RCC 7860 (cell line): ENCODE measurements around the gene DERL2.

Source experiments
- DNase-seq: peaks from one replicate; pipeline ENCODE4 v3.0.0-alpha.2; 2015; ENCODE audit warnings: low spot score
- FAIRE-seq: peaks from 2 replicates; lab custom pipeline; 2012; peaks lifted over from hg19 to GRCh38; lab: Jason Lieb, UNC

DERL2 gene

GRCh38 chr17:5485270-5486205 is at the start of gene DERL2:
Gene DERL2, minus strand, starts transcription at chr17:5486178. Its CDS starts 17 bp downstream, at chr17:5486161.
- DNase-seq (peak; percentile 35), FAIRE-seq (no peak)

DNA sequence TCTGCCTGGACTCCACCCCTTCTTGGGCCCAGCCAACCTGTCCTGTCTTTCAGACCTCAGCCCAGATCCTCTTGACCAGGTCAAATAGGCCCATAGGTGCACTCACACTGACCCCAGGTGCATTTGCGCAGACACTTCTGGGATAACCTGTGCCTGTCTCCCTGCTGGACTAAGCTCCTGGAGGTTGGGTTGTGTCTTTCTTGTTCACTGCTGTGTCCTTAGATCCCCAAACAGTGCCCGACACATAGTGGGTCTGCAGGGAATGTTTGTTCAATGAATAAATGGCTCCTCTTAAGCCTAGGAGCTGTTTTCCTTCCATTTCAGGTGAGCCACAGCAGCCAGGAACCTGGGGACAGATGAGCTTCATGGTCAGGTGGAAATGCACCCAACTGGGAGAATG is 49.5 kb upstream of the DERL2 start:
- FAIRE-seq: no peak

GRCh38 chr17:5533486-5534315 is 47.7 kb upstream of the DERL2 start:
- DNase-seq (peak; percentile 82), FAIRE-seq (peak; percentile 74)

More for the DNA sequence above, 49.5 kb upstream of the DERL2 start:
- no peak for DNase-seq

DNA sequence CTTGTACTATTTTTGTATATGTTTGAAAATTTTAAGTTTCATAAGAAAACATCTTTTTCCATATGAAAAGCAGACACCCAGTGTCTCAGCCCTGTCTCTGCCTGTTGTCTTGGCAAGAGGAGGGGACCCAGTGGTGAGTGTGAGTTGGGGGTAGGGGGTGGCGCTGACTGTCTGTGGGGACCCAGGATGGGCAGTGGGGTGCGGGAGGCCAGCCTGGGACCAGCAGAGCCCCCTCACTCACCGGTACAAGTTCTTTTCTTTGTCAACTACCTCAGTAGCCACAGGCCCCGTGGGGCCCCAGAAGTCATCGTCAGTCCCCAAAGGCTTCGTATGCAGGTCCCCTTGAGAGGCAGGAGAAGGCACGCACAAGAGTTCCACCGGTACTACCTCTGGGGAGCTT is 46.6 kb upstream of the DERL2 start:
- no peak for FAIRE-seq

DNA sequence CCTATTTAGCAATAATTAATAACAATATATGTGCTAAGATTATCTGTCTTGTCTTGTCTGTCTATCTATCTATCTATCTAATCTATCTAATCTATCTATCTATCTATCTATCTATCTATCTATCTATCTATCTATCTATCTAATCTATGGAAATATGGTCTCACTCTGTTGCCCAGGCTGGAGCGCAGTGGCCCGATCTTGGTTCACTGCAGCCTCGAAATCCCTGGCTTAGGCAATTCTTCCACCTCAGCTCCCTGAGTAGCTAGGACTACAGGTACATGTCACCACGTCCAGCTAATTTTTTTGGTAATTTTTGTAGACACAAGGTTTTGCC is 45.1 kb upstream of the DERL2 start:
- FAIRE-seq (no peak), DNase-seq (no peak)

More for the DNA sequence above, 46.6 kb upstream of the DERL2 start:
- no peak for DNase-seq

DNA sequence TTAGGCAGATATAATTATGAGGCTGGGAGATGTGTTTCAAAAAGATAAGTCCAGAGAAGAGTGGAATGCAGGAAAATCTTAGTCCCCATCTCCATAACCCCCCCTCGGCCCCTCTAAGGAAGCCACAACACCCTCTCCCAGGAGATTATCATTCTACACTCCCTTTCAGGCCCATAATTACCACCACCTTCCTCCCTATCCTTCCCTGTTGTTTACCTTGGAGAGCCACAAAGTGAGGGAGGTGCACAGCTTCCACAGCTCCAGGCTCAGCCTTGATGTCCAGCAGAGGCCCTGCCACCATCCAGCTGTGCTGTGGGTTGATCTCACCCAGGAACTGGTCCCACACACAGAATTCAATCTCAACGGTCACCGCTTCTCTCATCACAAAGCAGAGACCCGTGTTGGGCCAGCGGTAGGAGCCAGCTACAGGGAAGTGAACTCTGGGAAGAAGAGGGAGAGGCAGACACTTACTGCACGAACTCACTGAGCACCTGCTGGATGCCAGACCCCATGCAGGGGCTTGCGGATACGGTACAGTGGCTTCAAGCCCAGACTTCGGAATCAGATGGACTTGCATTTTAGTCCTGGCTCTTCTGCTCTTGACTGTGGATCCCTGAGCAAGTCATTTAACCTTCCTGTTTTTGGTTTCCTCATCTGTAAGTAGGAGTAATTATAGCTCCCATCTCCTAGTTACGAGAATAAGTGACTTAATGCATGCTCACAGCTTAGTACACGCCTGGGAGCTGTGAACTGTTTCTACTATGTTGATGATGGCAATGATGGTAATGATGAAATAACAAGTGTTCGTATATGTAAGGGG is 44.5 kb upstream of the DERL2 start:
- FAIRE-seq: no peak
- DNase-seq: no peak

DNA sequence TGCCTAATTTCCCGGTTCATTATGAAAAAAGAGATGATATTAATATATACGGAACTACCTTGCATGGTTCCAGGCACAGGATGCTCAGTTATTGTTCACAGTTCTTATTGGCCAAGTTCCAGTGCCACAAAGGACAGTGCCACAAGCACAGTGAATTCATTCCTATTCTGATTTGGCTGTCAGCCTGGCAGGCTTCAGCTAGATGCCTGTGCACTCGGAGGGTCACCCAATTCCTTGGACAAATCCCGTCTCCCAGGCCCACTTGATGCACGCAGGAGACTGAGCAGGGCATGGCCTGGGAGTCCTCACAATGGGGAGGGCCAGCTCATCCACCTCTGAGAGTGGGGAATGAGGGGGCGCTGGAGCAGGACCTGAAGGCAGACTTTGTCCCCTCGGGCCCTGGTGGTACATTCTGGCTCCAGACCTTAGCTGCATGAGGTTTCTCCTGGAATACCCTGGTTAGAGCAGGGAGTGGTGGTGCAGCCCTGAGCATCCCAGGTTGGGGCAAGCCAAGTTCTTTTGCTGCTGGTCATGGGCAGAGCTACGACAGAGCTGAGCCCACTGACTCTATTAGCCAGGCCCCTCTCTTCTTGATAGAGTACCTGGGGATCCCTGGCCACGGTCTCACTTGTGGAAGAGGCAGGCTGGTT is 41.7 kb upstream of the DERL2 start:
- FAIRE-seq (no peak), DNase-seq (no peak)

GRCh38 chr17:5526821-5527598 is 41.0 kb upstream of the DERL2 start:
- FAIRE-seq: peak; percentile 94

DNA sequence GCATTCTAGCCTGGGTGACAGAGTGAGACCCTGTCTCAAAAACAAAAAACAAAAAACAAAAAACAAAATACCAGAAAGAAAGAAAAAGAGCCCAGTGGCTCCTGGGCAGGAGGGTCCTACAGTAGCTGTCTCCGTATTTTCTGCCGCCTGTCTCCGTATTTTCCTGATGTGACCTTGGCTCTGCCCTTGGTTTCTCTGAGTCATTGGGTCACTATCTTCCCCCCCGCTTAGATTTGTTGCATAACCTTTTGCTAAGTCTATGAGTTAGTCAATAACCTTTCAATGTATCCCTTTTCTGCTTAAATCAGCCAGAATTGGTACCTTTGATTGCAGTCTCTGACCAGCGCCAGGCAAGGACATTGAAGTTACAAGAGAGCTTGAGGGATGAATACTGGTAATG is 37.3 kb upstream of the DERL2 start:
- DNase-seq (no peak), FAIRE-seq (no peak)

More at GRCh38 chr17:5526821-5527598, 41.0 kb upstream of the DERL2 start:
- peak; percentile 96 for DNase-seq

DNA sequence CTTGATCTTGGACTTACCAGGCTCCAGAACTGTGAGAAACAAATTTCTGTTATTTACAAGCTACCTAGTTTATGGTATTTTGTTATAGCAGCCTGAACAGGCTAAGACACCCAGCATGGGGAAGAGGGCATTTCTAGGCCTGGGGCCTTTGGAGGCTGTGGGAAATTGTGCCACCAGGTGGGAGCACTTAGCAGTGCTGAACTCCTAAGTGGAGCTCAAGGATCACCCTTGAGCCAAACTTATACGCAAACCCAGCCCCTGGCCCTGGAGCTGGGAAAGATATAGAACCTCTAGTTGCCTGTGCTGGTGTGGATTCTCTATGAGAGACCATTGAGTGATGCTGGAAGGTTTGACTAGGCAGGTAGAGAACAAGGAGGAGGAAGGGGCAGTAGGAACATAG is 36.5 kb upstream of the DERL2 start:
- FAIRE-seq (no peak), DNase-seq (no peak)

DNA sequence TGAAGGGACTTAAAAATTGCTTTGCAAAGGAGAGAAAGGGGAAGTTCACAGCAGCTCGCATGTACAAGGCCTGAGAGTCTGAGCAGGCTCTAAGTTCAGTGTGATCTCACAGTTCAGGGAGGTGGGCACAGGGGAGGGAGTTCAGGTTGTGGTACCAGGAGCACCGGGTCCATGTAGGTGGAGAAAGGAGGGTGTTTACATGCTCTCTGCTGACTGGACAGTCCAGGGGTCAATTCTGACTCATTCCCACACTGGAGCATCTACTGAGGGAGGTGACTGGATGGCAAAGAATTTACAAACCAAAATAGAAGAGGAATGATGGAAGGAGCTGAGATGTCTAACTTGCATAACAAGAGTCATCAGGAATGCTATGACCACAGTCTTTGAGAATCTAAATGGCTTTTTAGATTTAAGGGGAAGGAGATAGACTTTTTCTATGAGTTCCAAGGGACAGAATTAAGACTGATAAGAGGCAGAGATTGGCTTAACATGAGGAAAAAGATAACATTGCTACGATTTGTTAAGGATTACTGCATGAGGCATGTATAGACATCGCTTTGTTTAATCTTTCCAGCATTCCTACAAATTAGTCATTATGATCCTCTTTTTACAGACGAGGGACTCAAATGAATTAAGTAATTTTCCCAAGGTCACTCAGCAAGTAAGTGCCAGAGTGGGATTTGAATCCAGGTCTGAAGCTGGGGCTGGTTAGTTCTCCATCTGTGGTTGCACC is 30.2 kb upstream of the DERL2 start:
- DNase-seq (peak; percentile 98), FAIRE-seq (peak; percentile 98)

DNA sequence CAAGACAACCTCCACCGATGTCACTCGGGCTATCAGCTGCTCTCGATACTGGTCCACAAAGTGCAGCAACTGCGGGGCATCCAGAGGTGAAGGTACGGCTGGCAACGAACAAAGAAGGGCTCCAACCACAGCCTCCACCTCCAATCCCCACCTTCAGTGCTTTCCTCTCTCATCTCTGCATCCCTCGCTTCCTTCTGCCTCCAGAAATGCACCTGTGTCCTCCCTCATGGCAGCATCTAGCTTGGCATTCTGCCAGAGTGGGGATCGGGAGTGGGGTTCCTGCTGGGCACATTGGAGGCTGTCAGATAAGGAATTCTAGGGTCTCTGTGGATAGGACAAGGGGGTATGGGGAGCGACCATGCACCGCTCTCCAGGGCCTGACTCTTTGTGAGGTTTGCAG is 29.0 kb upstream of the DERL2 start:
- no peak for FAIRE-seq
- DNase-seq: no peak

DNA sequence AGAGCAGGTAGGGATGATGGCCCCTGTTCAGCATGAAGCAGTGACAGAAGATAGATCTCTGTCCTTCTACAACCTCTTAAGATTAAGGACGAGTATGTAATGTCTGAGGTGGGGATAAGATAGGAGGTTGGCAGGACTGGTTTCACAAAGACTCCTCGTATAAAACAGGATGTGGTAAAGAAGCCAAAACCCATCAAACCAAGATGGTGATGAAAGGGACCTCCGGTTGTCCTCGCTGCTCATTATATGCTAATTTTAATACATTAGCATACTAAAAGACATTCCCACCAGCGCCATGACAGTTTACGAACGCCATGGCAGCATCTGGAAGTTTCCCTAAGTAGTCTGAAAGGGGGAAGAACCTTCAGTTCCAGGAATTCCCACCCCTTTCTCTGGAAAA is 27.6 kb upstream of the DERL2 start:
- DNase-seq (no peak), FAIRE-seq (no peak)

DNA sequence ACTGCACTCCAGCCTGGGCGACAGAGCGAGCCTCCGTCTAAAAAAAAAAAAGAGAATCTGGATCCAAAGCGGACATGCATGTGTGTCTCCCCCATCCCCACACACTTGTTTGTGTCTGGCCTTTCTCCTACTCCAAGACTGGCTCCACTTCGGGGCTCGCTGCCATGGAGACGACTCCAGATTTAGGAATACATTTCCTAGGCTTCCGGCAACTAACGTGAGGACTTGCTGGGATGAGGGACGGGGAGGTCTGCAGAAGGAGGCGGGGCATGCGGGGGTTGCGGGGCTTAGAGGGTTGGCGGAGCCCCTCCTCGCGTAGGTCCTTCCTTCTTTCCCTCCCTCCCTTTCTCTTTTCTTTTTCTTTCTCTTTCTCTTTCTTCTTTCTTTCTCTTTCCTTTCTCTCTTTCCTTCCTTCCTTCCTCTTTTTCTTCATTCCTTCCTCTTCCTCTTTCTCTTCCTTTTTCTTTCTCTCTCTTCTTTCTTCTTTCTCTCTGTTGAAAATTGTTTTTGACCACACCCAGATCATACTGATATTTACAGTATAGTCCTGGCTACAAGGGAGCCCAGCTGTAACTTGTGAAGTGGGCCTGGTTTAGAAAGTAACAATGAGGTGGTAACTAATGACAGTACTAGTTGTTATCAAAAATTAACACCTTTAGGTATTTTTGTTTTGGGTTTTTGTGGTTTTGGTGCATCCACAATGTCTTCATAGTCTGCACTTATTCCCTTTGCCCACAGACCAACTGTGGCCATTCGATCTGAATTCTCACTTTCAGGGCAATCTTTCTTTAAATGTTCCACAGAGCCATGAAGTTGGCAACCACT is 25.6 kb upstream of the DERL2 start:
- FAIRE-seq: no peak

DNA sequence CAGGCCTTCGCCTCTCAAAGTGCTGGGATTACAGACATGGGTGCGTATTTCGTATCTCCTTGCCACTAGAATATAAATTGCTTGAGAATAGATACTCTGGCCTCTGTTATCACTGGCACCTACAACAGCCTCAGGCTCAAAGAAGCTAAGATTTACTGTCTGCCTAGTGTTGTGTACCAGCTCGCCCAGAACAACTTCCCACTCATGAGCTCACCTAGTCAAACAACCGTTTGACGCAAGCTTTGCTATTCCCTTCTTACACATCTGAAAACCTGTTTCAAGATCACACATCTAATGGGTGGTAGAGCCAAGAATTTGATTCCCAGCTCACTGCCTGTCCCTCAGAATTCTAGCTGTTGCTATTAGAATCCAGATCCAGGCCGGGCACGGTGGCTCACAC is 24.8 kb upstream of the DERL2 start:
- no peak for FAIRE-seq
- DNase-seq: no peak

More for the DNA sequence above, 25.6 kb upstream of the DERL2 start:
- DNase-seq: no peak

- FAIRE-seq: no peak
- DNase-seq: peak; percentile 10
Measured at GRCh38 chr17:5509482-5509881, 23.5 kb upstream of the DERL2 start.

GRCh38 chr17:5508810-5509209 is 22.8 kb upstream of the DERL2 start:
- no peak for FAIRE-seq

DNA sequence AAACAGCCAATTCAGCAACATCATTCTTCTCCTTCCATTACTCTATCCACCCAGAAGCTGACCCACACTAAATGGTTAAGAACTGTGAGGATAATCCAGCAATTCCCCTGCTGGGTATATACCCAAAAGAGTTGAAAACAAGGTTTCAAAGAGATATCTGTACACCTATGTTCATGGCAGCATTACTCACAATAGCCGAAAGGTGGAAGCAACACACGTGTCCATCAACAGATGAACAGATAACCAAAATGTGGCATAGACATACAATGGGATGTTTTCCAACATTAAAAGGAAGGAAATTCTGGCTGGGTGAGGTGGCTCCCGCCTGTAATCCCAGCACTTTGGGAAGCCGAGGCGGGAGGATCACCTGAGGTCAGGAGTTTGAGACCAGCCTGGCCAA is 20.3 kb upstream of the DERL2 start:
- DNase-seq: no peak
- FAIRE-seq: no peak

More at GRCh38 chr17:5508810-5509209, 22.8 kb upstream of the DERL2 start:
- DNase-seq: peak; percentile 54
